NCI-H1436 (cell line): Measurements from ENCODE around the gene ERN1.

ENCODE experiments used
- DNase-seq: peaks from one replicate; lab custom pipeline; 2025; lab: John Stamatoyannopoulos, UW

The ERN1 gene

GRCh38 chr17:64059756-64060155 lies 70.2 kb downstream of the ERN1 start:
- no peak for DNase-seq

- no peak for DNase-seq
Observed at GRCh38 chr17:64058621-64059020, 71.3 kb downstream of the ERN1 start.

- no peak for DNase-seq
Observed at GRCh38 chr17:64057701-64058263, 72.2 kb downstream of the ERN1 start.

- no peak for DNase-seq
Observed at GRCh38 chr17:64056269-64057005, 73.5 kb downstream of the ERN1 start.

- no peak for DNase-seq
Observed at GRCh38 chr17:64055183-64056142, 74.5 kb downstream of the ERN1 start.

- no peak for DNase-seq
Observed at GRCh38 chr17:64054304-64054703, 75.6 kb downstream of the ERN1 start.

- no peak for DNase-seq
Observed at GRCh38 chr17:64053101-64053500, 76.8 kb downstream of the ERN1 start.

GRCh38 chr17:64051153-64051552 lies 78.8 kb downstream of the ERN1 start:
- no peak for DNase-seq

GRCh38 chr17:64048805-64049204 lies 81.1 kb downstream of the ERN1 start:
- DNase-seq = no peak

- no peak for DNase-seq
Observed at GRCh38 chr17:64045176-64045575, 84.8 kb downstream of the ERN1 start.

GRCh38 chr17:64042700-64043485 lies 87.1 kb downstream of the ERN1 start:
- DNase-seq = no peak

GRCh38 chr17:64041912-64042311 lies 88.0 kb downstream of the ERN1 start:
- DNase-seq = no peak

GRCh38 chr17:64040206-64040605 lies 89.7 kb downstream of the ERN1 start:
- DNase-seq = no peak

- DNase-seq = no peak
Observed at GRCh38 chr17:64039106-64039400, 90.9 kb downstream of the ERN1 start.

GRCh38 chr17:64038331-64039105 lies 91.4 kb downstream of the ERN1 start:
- no peak for DNase-seq

GRCh38 chr17:64037802-64038201 lies 92.1 kb downstream of the ERN1 start:
- DNase-seq = no peak

GRCh38 chr17:64037180-64037579 lies 92.8 kb downstream of the ERN1 start:
- no peak for DNase-seq

GRCh38 chr17:64036198-64036922 lies 93.6 kb downstream of the ERN1 start:
- DNase-seq = no peak

- DNase-seq = no peak
Observed at GRCh38 chr17:64032081-64032480, 97.9 kb downstream of the ERN1 start.

GRCh38 chr17:64028874-64029464 lies 101.0 kb downstream of the ERN1 start:
- peak; percentile 61 for DNase-seq
